HepG2 (cell line): ENCODE measurements around the gene MRPS31. TPM values are rescaled to one million over a fixed set of nuclear protein-coding genes. Genes with fewer than 3 reads are reported as not detected.

ENCODE experiments used
- ARID4A ChIP-seq: sonication (generic); formaldehyde crosslinking; IDR thresholded peaks from 2 replicates; pipeline ENCODE4 v1.5.0; 2020; ENCODE audit warnings: mild to moderate bottlenecking, missing genetic modification reagents, borderline replicate concordance
- BCL6 ChIP-seq: IDR thresholded peaks from 2 replicates; pipeline ENCODE4 v1.6.1; 2016; ENCODE audit warnings: missing genetic modification reagents, missing compliant biosample characterization
- GRHL1 ChIP-seq: sonication (generic); formaldehyde crosslinking; conservative IDR thresholded peaks from 2 replicates; pipeline ENCODE4 v1.8.0; 2022; ENCODE audit warnings: missing genetic modification reagents
- KDM5A ChIP-seq: fragments of 200-600 bp; sonication (generic); IDR thresholded peaks from 2 replicates; pipeline ENCODE4 v1.7.0; 2018; ENCODE audit warnings: antibody characterized with exemption, mild to moderate bottlenecking, low read length, borderline replicate concordance
- NFATC3 ChIP-seq: sonication (generic); formaldehyde crosslinking; IDR thresholded peaks from 2 replicates; pipeline ENCODE4 v1.5.1; 2020; ENCODE audit warnings: mild to moderate bottlenecking, missing genetic modification reagents
- POLR2AphosphoS5 ChIP-seq: IDR thresholded peaks from 2 replicates; pipeline ENCODE4 v1.6.1; 2012; ENCODE audit warnings: low read depth, low read length
- RFXAP ChIP-seq: sonication (generic); formaldehyde crosslinking; IDR thresholded peaks from 2 replicates; pipeline ENCODE4 v1.4.0; 2020; ENCODE audit warnings: missing genetic modification reagents, borderline replicate concordance
- TFDP1 ChIP-seq: IDR thresholded peaks from 2 replicates; pipeline ENCODE4 v1.6.1; 2016; ENCODE audit warnings: missing compliant biosample characterization, missing genetic modification reagents, borderline replicate concordance
- ZFP90 ChIP-seq: sonication (generic); formaldehyde crosslinking; IDR thresholded peaks from 2 replicates; pipeline ENCODE4 v1.8.0; 2022; ENCODE audit warnings: missing genetic modification reagents, mild to moderate bottlenecking, inconsistent platforms, borderline replicate concordance
- ZFX ChIP-seq: sonication (generic); formaldehyde crosslinking; IDR thresholded peaks from 2 replicates; pipeline ENCODE4 v1.4.0; 2020; ENCODE audit warnings: mild to moderate bottlenecking, low read depth, missing genetic modification reagents, moderate library complexity
- ZHX1 ChIP-seq: sonication (generic); formaldehyde crosslinking; IDR thresholded peaks from 2 replicates; pipeline ENCODE4 v1.8.1; 2022; ENCODE audit warnings: low read depth, mild to moderate bottlenecking, missing genetic modification reagents
- ZNF136 ChIP-seq: sonication (generic); formaldehyde crosslinking; IDR thresholded peaks from 2 replicates; pipeline ENCODE4 v1.8.1; 2022; ENCODE audit warnings: low read depth, mild to moderate bottlenecking, moderate library complexity, missing genetic modification reagents
- ZNF17 ChIP-seq: sonication (generic); formaldehyde crosslinking; IDR thresholded peaks from 2 replicates; pipeline ENCODE4 v1.5.0; 2020; ENCODE audit warnings: mild to moderate bottlenecking, missing genetic modification reagents
- ZNF224 ChIP-seq: sonication (generic); formaldehyde crosslinking; IDR thresholded peaks from 2 replicates; pipeline ENCODE4 v1.5.0; 2020; ENCODE audit warnings: mild to moderate bottlenecking, missing genetic modification reagents
- ZNF430 ChIP-seq: sonication (generic); formaldehyde crosslinking; IDR thresholded peaks from 2 replicates; pipeline ENCODE4 v1.9.0; 2021; ENCODE audit warnings: mild to moderate bottlenecking, missing genetic modification reagents
- ZNF580 ChIP-seq: IDR thresholded peaks from 2 replicates; pipeline ENCODE4 v1.6.1; 2016; ENCODE audit warnings: low read depth, borderline replicate concordance
- ZNF691 ChIP-seq: sonication (generic); formaldehyde crosslinking; IDR thresholded peaks from 2 replicates; pipeline ENCODE4 v1.4.0; 2020; ENCODE audit warnings: missing genetic modification reagents, low read depth, mild to moderate bottlenecking, borderline replicate concordance
- ZNF75D ChIP-seq: sonication (generic); formaldehyde crosslinking; IDR thresholded peaks from 2 replicates; pipeline ENCODE4 v1.8.1; 2023; ENCODE audit warnings: missing genetic modification reagents, mild to moderate bottlenecking, borderline replicate concordance
- polyA plus RNA-seq, 8 experiments: library from polyadenylated mRNA; depleted of rRNA in 3 of 8; stranded (reverse) in 7 of 8; unstranded in 1 of 8; fragments of >200 nt; fragmentation: Illumina TruSeq in 4 of 8; extraction: Trizol in 4 of 8; gene quantifications; 2 replicates each; pipeline versions ENCODE4 v1.2.1 to v1.2.3, GENCODE V29; 2011 to 2016; ENCODE audit warnings: low read depth in 4 of 8, missing spikeins in 1 of 8, mixed read lengths in 1 of 8; ENCODE audit not compliant: insufficient read depth in 1 of 8
- total RNA-seq, 5 experiments: library from RNA; depleted of rRNA; stranded (reverse); fragments of >200 nt; fragmentation: Illumina TruSeq; extraction: Trizol; gene quantifications; 2 replicates each; pipeline ENCODE4 v1.2.3, GENCODE V29; 2016; ENCODE audit warnings: low read depth in 1 of 5

The MRPS31 gene
- total and polyA plus RNA-seq, 2 of the 13 experiments (the other 11 are each of a cell fraction or from before 2014, with no cell fraction given) = 23.7 to 34.1 TPM

GRCh38 chr13:40780822-40781401, 9.9 kb upstream of the MRPS31 start (continued):
- TF ChIP-seq ZNF430 (CRISPR knock-in tag) = no peak
- TF ChIP-seq KDM5A = no peak
- TF ChIP-seq POLR2AphosphoS5 = no peak
- no peak for TF ChIP-seq ZFP90 (CRISPR knock-in tag)
- no peak for TF ChIP-seq ZNF17
- no peak for TF ChIP-seq RFXAP (CRISPR knock-in tag)
- TF ChIP-seq ARID4A (CRISPR knock-in tag) = no peak
- no peak for TF ChIP-seq ZNF136
- TF ChIP-seq NFATC3 (CRISPR knock-in tag) = no peak
- TF ChIP-seq TFDP1 (CRISPR knock-in tag) = no peak
- 0 out of 2 replicates have a peak, but pooled peaks have one; percentile 56 for TF ChIP-seq ZFX (CRISPR knock-in tag)
- peak; percentile 47; the same call in 1 of the 2 replicates for TF ChIP-seq ZNF580 (CRISPR knock-in tag)
- no peak for TF ChIP-seq ZNF75D (CRISPR knock-in tag)
- no peak for TF ChIP-seq GRHL1 (CRISPR knock-in tag)
- TF ChIP-seq ZNF224 = no peak
- TF ChIP-seq ZNF691 (CRISPR knock-in tag) = no peak; the same call in 1 of the 2 replicates
- no peak for TF ChIP-seq ZHX1 (CRISPR knock-in tag)
- TF ChIP-seq BCL6 = no peak
